ENCODE data around the gene PACS2. TPM values are rescaled to one million over a fixed set of nuclear protein-coding genes. Genes with fewer than 3 reads are reported as not detected.

Gene PACS2
- polyA plus RNA-seq, 1 of the 3 experiments (the other 2 are of a cell fraction): 42.7 TPM

GRCh38 chr14:105365681-105366080 is 51.1 kb downstream of the PACS2 start:
- no peak overlapping the region for H3K27ac ChIP-seq (ENCODE audit: low read depth in 2 of 2, low read length in 1 of 2)
- H3K79me2 ChIP-seq (ENCODE audit: insufficient read depth): no peaks in the 10 kb centered on the region
- no peak for DNase-seq
- 0 out of 2 replicates have a peak, but pooled peaks cover 7% of the 10 kb centered on the region for H4K20me1 ChIP-seq (ENCODE audit: insufficient read depth)
- H3F3A ChIP-seq (replicated peaks; ENCODE audit: insufficient read depth): peaks cover 14% of the 10 kb centered on the region
- no peak overlapping the region for H2AFZ ChIP-seq (ENCODE audit: low read depth)
- no peaks in the 10 kb centered on the region for H3K9me3 ChIP-seq
- no peak overlapping the region for H3K4me2 ChIP-seq
- WGBS (ENCODE audit: low lambda C conversion rate): over 99% methylated on average over 11 of the region's 12 CpGs
- peaks cover 0 to 11% of the 10 kb centered on the region in 2 experiments for H3K36me3 ChIP-seq (replicated peaks in 1 of 2; ENCODE audit: control insufficient read depth in 1 of 2, insufficient read depth in 2 of 2, low read length in 1 of 2)
- H3K27me3 ChIP-seq (ENCODE audit: insufficient read depth): no peaks in the 10 kb centered on the region
- TF ChIP-seq USF2 (IDR thresholded peaks at IDR 0.05; ENCODE audit: borderline replicate concordance, low read depth, low read length) (no peak), MXI1 (IDR thresholded peaks at IDR 0.05; ENCODE audit: low read depth, low read length) (no peak), MEF2A (IDR thresholded peaks at IDR 0.05; ENCODE audit: borderline replicate concordance, low read depth) (no peak), GABPA (IDR thresholded peaks at IDR 0.05; ENCODE audit: low read depth) (no peak), YY1 (IDR thresholded peaks at IDR 0.05; ENCODE audit: low read depth) (no peak), PBX3 (IDR thresholded peaks at IDR 0.05) (no peak), JUND (IDR thresholded peaks at IDR 0.05) (no peak), RFX5 (IDR thresholded peaks at IDR 0.05; ENCODE audit: low read length) (no peak), TCF12 (IDR thresholded peaks at IDR 0.05) (no peak), GATA2 (CRISPR knock-in tag; IDR thresholded peaks at IDR 0.05) (no peak)
- TF ChIP-seq, protein P1, sequence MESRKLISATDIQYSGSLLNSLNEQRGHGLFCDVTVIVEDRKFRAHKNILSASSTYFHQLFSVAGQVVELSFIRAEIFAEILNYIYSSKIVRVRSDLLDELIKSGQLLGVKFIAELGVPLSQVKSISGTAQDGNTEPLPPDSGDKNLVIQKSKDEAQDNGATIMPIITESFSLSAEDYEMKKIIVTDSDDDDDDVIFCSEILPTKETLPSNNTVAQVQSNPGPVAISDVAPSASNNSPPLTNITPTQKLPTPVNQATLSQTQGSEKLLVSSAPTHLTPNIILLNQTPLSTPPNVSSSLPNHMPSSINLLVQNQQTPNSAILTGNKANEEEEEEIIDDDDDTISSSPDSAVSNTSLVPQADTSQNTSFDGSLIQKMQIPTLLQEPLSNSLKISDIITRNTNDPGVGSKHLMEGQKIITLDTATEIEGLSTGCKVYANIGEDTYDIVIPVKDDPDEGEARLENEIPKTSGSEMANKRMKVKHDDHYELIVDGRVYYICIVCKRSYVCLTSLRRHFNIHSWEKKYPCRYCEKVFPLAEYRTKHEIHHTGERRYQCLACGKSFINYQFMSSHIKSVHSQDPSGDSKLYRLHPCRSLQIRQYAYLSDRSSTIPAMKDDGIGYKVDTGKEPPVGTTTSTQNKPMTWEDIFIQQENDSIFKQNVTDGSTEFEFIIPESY (IDR thresholded peaks at IDR 0.05; ENCODE audit: borderline replicate concordance, low read depth): no peak
- ChIA-PET POLR2A (no interaction called here), CTCF (interaction anchor here (1.2 to 9.5 kb wide), 5 partner anchors 14 to 545 kb away, joined by 3 to 135 read pairs (median 6); partner anchors contain the start of gene TEDC1)
- H3K9me2 ChIP-seq: no peaks in the 10 kb centered on the region
- no peak overlapping the region for H3K9ac ChIP-seq
- H3K4me3 ChIP-seq (ENCODE audit: low read depth in 2 of 2, low read length in 1 of 2): no peak overlapping the region
- peaks cover 4 to 7% of the 10 kb centered on the region in 2 experiments; a peak in 2 of 4 replicates for H3K4me1 ChIP-seq (ENCODE audit: control insufficient read depth in 1 of 2, insufficient read depth in 2 of 2, low read depth in 1 of 2, low read length in 1 of 2)

DNA sequence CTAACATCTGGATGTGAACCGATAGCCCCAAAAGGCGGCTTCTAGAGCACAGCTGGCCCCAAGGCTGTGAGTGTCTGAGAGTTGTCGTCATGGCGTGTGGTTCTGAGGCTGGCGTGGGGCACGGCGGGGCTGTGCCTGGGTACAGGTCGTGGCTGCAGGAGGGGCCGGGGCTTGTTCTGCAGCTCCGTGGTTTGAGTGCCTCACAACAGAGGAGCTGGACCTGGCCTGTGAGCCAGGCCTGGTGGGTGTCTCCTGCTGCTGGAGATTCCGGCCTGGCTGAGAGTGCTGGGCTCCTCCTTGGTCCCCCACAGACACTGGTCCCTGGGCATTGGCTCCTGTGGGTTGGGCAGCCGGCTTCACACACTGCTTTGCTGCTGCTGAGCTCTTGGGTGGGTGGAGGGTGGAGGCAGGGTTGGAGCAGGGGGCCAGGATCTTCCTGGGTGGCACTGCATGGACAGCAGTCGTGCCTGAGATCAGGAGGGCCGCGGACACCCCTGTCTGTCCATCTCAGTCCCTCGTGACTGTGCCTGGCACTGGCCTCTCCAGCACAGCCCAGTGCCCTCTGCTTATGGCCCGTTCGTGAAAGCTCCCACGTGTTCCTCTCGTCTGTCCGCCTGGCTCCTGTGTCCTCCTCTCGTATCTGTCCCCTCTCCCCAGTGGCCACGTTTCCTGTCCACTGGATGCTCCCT is 52.0 kb downstream of the PACS2 start:
- POLR2A ChIA-PET: no interaction called here
- 93% methylated on average over 16 of the region's 23 CpGs for WGBS (ENCODE audit: low lambda C conversion rate)
- H3K9ac ChIP-seq: no peak overlapping the region

More for the DNA sequence above, 52.0 kb downstream of the PACS2 start:
- H3K36me3 ChIP-seq (replicated peaks in 1 of 2; ENCODE audit: control insufficient read depth in 1 of 2, insufficient read depth in 2 of 2, low read length in 1 of 2): peaks cover 0 to 14% of the 10 kb centered on the region in 2 experiments
- H2AFZ ChIP-seq (ENCODE audit: low read depth): no peak overlapping the region
- H3K9me2 ChIP-seq: no peaks in the 10 kb centered on the region
- H3K9me3 ChIP-seq: no peaks in the 10 kb centered on the region
- 0 out of 2 replicates have a peak, but pooled peaks cover 7% of the 10 kb centered on the region for H4K20me1 ChIP-seq (ENCODE audit: insufficient read depth)
- H3K27ac ChIP-seq (ENCODE audit: low read depth in 2 of 2, low read length in 1 of 2): no peak overlapping the region
- H3K4me1 ChIP-seq (ENCODE audit: control insufficient read depth in 1 of 2, insufficient read depth in 2 of 2, low read depth in 1 of 2, low read length in 1 of 2): peaks cover 4 to 7% of the 10 kb centered on the region in 2 experiments; a peak in 2 of 4 replicates
- TF ChIP-seq EP300 (IDR thresholded peaks at IDR 0.05; ENCODE audit: borderline replicate concordance in 1 of 2, low read depth in 1 of 2, low read length in 1 of 2): no peak
- no peak for TF ChIP-seq SMC3 (IDR thresholded peaks at IDR 0.05; ENCODE audit: low read depth, low read length)
- TF ChIP-seq GABPA (IDR thresholded peaks at IDR 0.05; ENCODE audit: low read depth): no peak
- CTCF ChIA-PET: interaction anchor here (1.7 to 9.5 kb wide), 4 partner anchors 105 to 162 kb away, joined by 6 to 135 read pairs (median 8); partner anchors contain the start of gene TEDC1
- H3K79me2 ChIP-seq (ENCODE audit: insufficient read depth): no peaks in the 10 kb centered on the region
- no peaks in the 10 kb centered on the region for H3K27me3 ChIP-seq (ENCODE audit: insufficient read depth)
- no peak overlapping the region for H3K4me2 ChIP-seq
- no peak for DNase-seq
- peaks cover 14% of the 10 kb centered on the region for H3F3A ChIP-seq (replicated peaks; ENCODE audit: insufficient read depth)
- no peak overlapping the region for H3K4me3 ChIP-seq (ENCODE audit: low read depth in 2 of 2, low read length in 1 of 2)

Data from SK-N-SH (cell line).